SK-N-SH treated with all-trans-retinoic acid at 6 μM for 48 hours (cell line): Measurements from ENCODE around the gene TBCCD1.
"Not testable (repeated sequence)": the region's sequence is repeated elsewhere in the genome, so short reads cannot be mapped to it uniquely, and the experiment has no call there.

Experiments used
- ATAC-seq: fragments of 200-7000 bp; cut with Tn5 transposase; 3 replicates; pipeline ENCODE4 v1.9.1; 2020; ENCODE audit warnings: mild to moderate bottlenecking, moderate library complexity
- ARNTL ChIP-seq: fragments of 450-650 bp; formaldehyde crosslinking; IDR thresholded peaks from 2 replicates; pipeline ENCODE4 v1.5.0; 2020; ENCODE audit warnings: low read depth, mild to moderate bottlenecking, moderate library complexity, borderline replicate concordance
- BACH2 ChIP-seq: fragments of 250-450 bp; sonication (Bioruptor Pico); IDR thresholded peaks from 2 replicates; pipeline ENCODE4 v1.9.0; 2021; ENCODE audit warnings: mild to moderate bottlenecking, borderline replicate concordance
- CREB5 ChIP-seq: fragments of 250-450 bp; sonication (Bioruptor Pico); IDR thresholded peaks from 2 replicates; pipeline ENCODE4 v1.5.1; 2020; ENCODE audit warnings: low read depth, mild to moderate bottlenecking, moderate library complexity
- CSDC2 ChIP-seq: fragments of 250-450 bp; sonication (Bioruptor Pico); IDR thresholded peaks from 2 replicates; pipeline ENCODE4 v1.5.0; 2020; ENCODE audit warnings: mild to moderate bottlenecking, moderate library complexity
- CSRNP3 ChIP-seq: fragments of 250-450 bp; sonication (Bioruptor Pico); IDR thresholded peaks from 2 replicates; pipeline ENCODE4 v1.5.1; 2021; ENCODE audit warnings: mild to moderate bottlenecking, moderate library complexity
- ESRRG ChIP-seq: fragments of 250-450 bp; sonication (Bioruptor Pico); IDR thresholded peaks from 2 replicates; pipeline ENCODE4 v1.6.1; 2021; ENCODE audit warnings: mild to moderate bottlenecking
- GLIS3 ChIP-seq: fragments of 250-450 bp; sonication (Bioruptor Pico); IDR thresholded peaks from 2 replicates; pipeline ENCODE4 v1.5.0; 2020; ENCODE audit warnings: mild to moderate bottlenecking, moderate library complexity
- ISL1 ChIP-seq: fragments of 250-450 bp; sonication (Bioruptor Pico); IDR thresholded peaks from 2 replicates; pipeline ENCODE4 v2.1.2; 2022; ENCODE audit warnings: mild to moderate bottlenecking, moderate library complexity
- OSR1 ChIP-seq: fragments of 250-450 bp; sonication (Bioruptor Pico); IDR thresholded peaks from 2 replicates; pipeline ENCODE4 v1.8.0; 2022; ENCODE audit warnings: moderate library complexity, mild to moderate bottlenecking, inconsistent platforms
- PATZ1 ChIP-seq: fragments of 250-450 bp; sonication (Bioruptor Pico); IDR thresholded peaks from 2 replicates; pipeline ENCODE4 v1.8.0; 2020; ENCODE audit warnings: mild to moderate bottlenecking, moderate library complexity, borderline replicate concordance
- POU6F1 ChIP-seq: fragments of 250-450 bp; sonication (Bioruptor Pico); IDR thresholded peaks from 2 replicates; pipeline ENCODE4 v1.8.0; 2021; ENCODE audit warnings: low read depth, mild to moderate bottlenecking, moderate library complexity, borderline replicate concordance
- PPARA ChIP-seq: fragments of 250-450 bp; sonication (Bioruptor Pico); IDR thresholded peaks from 2 replicates; pipeline ENCODE4 v1.5.0; 2020; ENCODE audit warnings: mild to moderate bottlenecking, borderline replicate concordance
- RARB ChIP-seq: fragments of 250-450 bp; sonication (Bioruptor Pico); IDR thresholded peaks from 2 replicates; pipeline ENCODE4 v1.8.0; 2021; ENCODE audit warnings: mild to moderate bottlenecking, moderate library complexity
- SNAI2 ChIP-seq: fragments of 250-450 bp; sonication (Bioruptor Pico); IDR thresholded peaks from 2 replicates; pipeline ENCODE4 v1.5.0; 2020; ENCODE audit warnings: mild to moderate bottlenecking, moderate library complexity
- TCF4 ChIP-seq: fragments of 250-450 bp; sonication (Bioruptor Pico); IDR thresholded peaks from 2 replicates; pipeline ENCODE4 v1.8.0; 2021; ENCODE audit warnings: mild to moderate bottlenecking, moderate library complexity, borderline replicate concordance
- TOX ChIP-seq: fragments of 250-450 bp; sonication (Bioruptor Pico); IDR thresholded peaks from 2 replicates; pipeline ENCODE4 v1.8.0; 2021; ENCODE audit warnings: mild to moderate bottlenecking, moderate library complexity, borderline replicate concordance
- TSHZ2 ChIP-seq: fragments of 250-450 bp; sonication (Bioruptor Pico); IDR thresholded peaks from 2 replicates; pipeline ENCODE4 v1.5.0; 2020; ENCODE audit warnings: mild to moderate bottlenecking, moderate library complexity
- ZC3H10 ChIP-seq: fragments of 250-450 bp; sonication (Bioruptor Pico); IDR thresholded peaks from 2 replicates; pipeline ENCODE4 v1.5.1; 2021; ENCODE audit warnings: mild to moderate bottlenecking, moderate library complexity
- ZFP3 ChIP-seq: fragments of 250-450 bp; sonication (Bioruptor Pico); IDR thresholded peaks from 2 replicates; pipeline ENCODE4 v1.5.0; 2020; ENCODE audit warnings: mild to moderate bottlenecking, moderate library complexity
- ZFP30 ChIP-seq: fragments of 450-650 bp; formaldehyde crosslinking; IDR thresholded peaks from 2 replicates; pipeline ENCODE4 v1.5.0; 2022; ENCODE audit warnings: mild to moderate bottlenecking, moderate library complexity
- ZNF565 ChIP-seq: fragments of 450-650 bp; formaldehyde crosslinking; conservative IDR thresholded peaks from 2 replicates; pipeline ENCODE4 v1.5.0; 2020; ENCODE audit warnings: low read depth, mild to moderate bottlenecking, moderate library complexity
- ZNF70 ChIP-seq: fragments of 450-650 bp; formaldehyde crosslinking; IDR thresholded peaks from 2 replicates; pipeline ENCODE4 v1.5.0; 2020; ENCODE audit warnings: mild to moderate bottlenecking, moderate library complexity
- ZNF8 ChIP-seq: fragments of 450-650 bp; formaldehyde crosslinking; IDR thresholded peaks from 2 replicates; pipeline ENCODE4 v1.5.0; 2020; ENCODE audit warnings: mild to moderate bottlenecking, moderate library complexity

Gene TBCCD1

GRCh38 chr3:186587183-186587582 lies 20.0 kb upstream of the TBCCD1 start:
- TF ChIP-seq ZNF70 (CRISPR knock-in tag) (no peak), ZFP30 (no peak), TSHZ2 (CRISPR knock-in tag) (no peak)
- ATAC-seq: no peak

- not testable (repeated sequence) for ATAC-seq
These were observed 19.1 kb upstream of the TBCCD1 start for GRCh38 chr3:186586245-186586644.

GRCh38 chr3:186583831-186584230 lies 16.7 kb upstream of the TBCCD1 start:
- ATAC-seq: no peak
- TF ChIP-seq CREB5 (CRISPR knock-in tag): no peak
- no peak for TF ChIP-seq RARB
- no peak for TF ChIP-seq ISL1 (CRISPR knock-in tag)

GRCh38 chr3:186582541-186582940 lies 15.4 kb upstream of the TBCCD1 start:
- no peak for TF ChIP-seq ZC3H10 (CRISPR knock-in tag)
- no peak for TF ChIP-seq POU6F1
- TF ChIP-seq PATZ1: no peak
- no peak for TF ChIP-seq CREB5 (CRISPR knock-in tag)
- no peak for TF ChIP-seq ZFP3 (CRISPR knock-in tag)
- no peak for TF ChIP-seq TCF4
- TF ChIP-seq ZNF70 (CRISPR knock-in tag): no peak
- no peak for TF ChIP-seq CSDC2 (CRISPR knock-in tag)
- TF ChIP-seq ZNF8 (CRISPR knock-in tag): no peak
- TF ChIP-seq ISL1 (CRISPR knock-in tag): no peak
- no peak for TF ChIP-seq ARNTL
- TF ChIP-seq ESRRG: no peak
- TF ChIP-seq ZNF565 (CRISPR knock-in tag): no peak
- TF ChIP-seq RARB: no peak
- no peak for ATAC-seq

- TF ChIP-seq ZFP30 (no peak), PPARA (CRISPR knock-in tag) (no peak), POU6F1 (no peak), OSR1 (no peak), ISL1 (CRISPR knock-in tag) (no peak), ZNF565 (CRISPR knock-in tag) (no peak), CSDC2 (CRISPR knock-in tag) (no peak), ZFP3 (CRISPR knock-in tag) (no peak), ZNF8 (CRISPR knock-in tag) (no peak), ARNTL (no peak), ESRRG (no peak), GLIS3 (no peak), CSRNP3 (CRISPR knock-in tag) (no peak), TOX (CRISPR knock-in tag) (no peak), BACH2 (no peak), SNAI2 (CRISPR knock-in tag) (no peak), ZC3H10 (CRISPR knock-in tag) (no peak), TCF4 (no peak)
- no peak for ATAC-seq
These were observed 13.6 kb upstream of the TBCCD1 start for GRCh38 chr3:186580785-186581184.
